GM12878 (cell line): Measurements from ENCODE around the gene PDGFC.

Experiments
- BHLHE40 ChIP-seq, 2 experiments: fragments of 450-650 bp in 1 of 2; IDR thresholded peaks; 2 replicates each; pipeline ENCODE4 v1.6.1; 2011 to 2017; ENCODE audit warnings: low read depth in 2 of 2, borderline replicate concordance in 1 of 2, improper control_type of control experiment in 1 of 2, low read length in 1 of 2, mild to moderate bottlenecking in 1 of 2
- CHD4 ChIP-seq: fragments of 200-600 bp; sonication (generic); IDR thresholded peaks from 2 replicates; pipeline ENCODE4 v1.6.1; 2016; ENCODE audit warnings: mild to moderate bottlenecking
- CTCF ChIP-seq, 3 experiments: IDR thresholded peaks in 2 of 3; conservative IDR thresholded peaks in 1 of 3; 2 replicates each; pipeline ENCODE4 v1.5.1; 2011; ENCODE audit warnings: low read depth in 3 of 3, low read length in 3 of 3, mild to moderate bottlenecking in 3 of 3, control low read depth in 2 of 3, moderate library complexity in 2 of 3, inconsistent platforms in 1 of 3, mixed read lengths in 1 of 3; ENCODE audit not compliant: control insufficient read depth in 2 of 3, insufficient read depth in 1 of 3; ENCODE audit errors: extremely low read depth in 1 of 3
- GABPA ChIP-seq: IDR thresholded peaks from 2 replicates; pipeline ENCODE4 v1.6.1; 2014; ENCODE audit warnings: antibody characterized with exemption, low read depth, mild to moderate bottlenecking, inconsistent platforms
- HDAC2 ChIP-seq: fragments of 200-600 bp; sonication (generic); IDR thresholded peaks from 2 replicates; pipeline ENCODE4 v1.6.1; 2017
- POLR2A ChIP-seq: IDR thresholded peaks from 2 replicates; pipeline ENCODE4 v1.6.1; 2011; ENCODE audit warnings: low read depth, mild to moderate bottlenecking, low read length
- TAF1 ChIP-seq: IDR thresholded peaks from 2 replicates; pipeline ENCODE4 v1.6.1; 2011; ENCODE audit warnings: mild to moderate bottlenecking, low read depth, low read length, borderline replicate concordance
- TF ChIP-seq, protein P1 (sequence below): IDR thresholded peaks from 2 replicates; pipeline ENCODE4 v1.6.1; 2011; ENCODE audit warnings: mild to moderate bottlenecking, low read depth, low read length, moderate library complexity; ENCODE audit not compliant: insufficient replicate concordance

- TF ChIP-seq, protein P1, sequence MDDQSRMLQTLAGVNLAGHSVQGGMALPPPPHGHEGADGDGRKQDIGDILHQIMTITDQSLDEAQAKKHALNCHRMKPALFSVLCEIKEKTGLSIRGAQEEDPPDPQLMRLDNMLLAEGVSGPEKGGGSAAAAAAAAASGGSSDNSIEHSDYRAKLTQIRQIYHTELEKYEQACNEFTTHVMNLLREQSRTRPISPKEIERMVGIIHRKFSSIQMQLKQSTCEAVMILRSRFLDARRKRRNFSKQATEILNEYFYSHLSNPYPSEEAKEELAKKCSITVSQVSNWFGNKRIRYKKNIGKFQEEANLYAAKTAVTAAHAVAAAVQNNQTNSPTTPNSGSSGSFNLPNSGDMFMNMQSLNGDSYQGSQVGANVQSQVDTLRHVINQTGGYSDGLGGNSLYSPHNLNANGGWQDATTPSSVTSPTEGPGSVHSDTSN = no peak
- TF ChIP-seq CTCF (IDR thresholded peaks at IDR 0.05 in 2 of 3, conservative IDR thresholded peaks at IDR 0.05 in 1 of 3; ENCODE audit: control insufficient read depth in 2 of 3, extremely low read depth in 1 of 3, insufficient read depth in 1 of 3, low read depth in 3 of 3, low read length in 3 of 3) (no peak), CHD4 (no peak), BHLHE40 (IDR thresholded peaks at IDR 0.05; ENCODE audit: borderline replicate concordance in 1 of 2, low read depth in 2 of 2, low read length in 1 of 2) (no peak), TAF1 (no peak), POLR2A (no peak), HDAC2 (no peak), GABPA (no peak)
Measured at GRCh38 chr4:156953001-156953400, 18.6 kb downstream of the PDGFC start.
